A172 (cell line): ENCODE results near the gene TMEM255B. TPM values are rescaled to one million over a fixed set of nuclear protein-coding genes. Genes with fewer than 3 reads are reported as not detected.
"Not testable (repeated sequence)": the region's sequence is repeated elsewhere in the genome, so short reads cannot be mapped to it uniquely, and the experiment has no call there.

ENCODE experiments used
- DNase-seq: peaks from one replicate; pipeline ENCODE4 v3.0.0-alpha.2; 2015; ENCODE audit warnings: low spot score
- total RNA-seq: library from RNA; depleted of rRNA; stranded (reverse); fragments of >200 nt; shearing (Covaris generic); gene quantifications from 2 replicates; pipeline ENCODE4 v1.2.3, GENCODE V29; 2014

The TMEM255B gene
- total RNA-seq, 1 experiment from 2014 or later: 2.3 TPM

GRCh38 chr13:113786262-113786841 is 27.3 kb downstream of the TMEM255B start:
- peak; percentile 82 for DNase-seq

GRCh38 chr13:113787694-113788093 is 28.7 kb downstream of the TMEM255B start:
- no peak for DNase-seq

- no peak for DNase-seq
Measured at GRCh38 chr13:113788413-113789135, 29.5 kb downstream of the TMEM255B start.

GRCh38 chr13:113789167-113789566 is 30.1 kb downstream of the TMEM255B start:
- DNase-seq: no peak

- DNase-seq: not testable (repeated sequence)
Measured at GRCh38 chr13:113789931-113790330, 30.9 kb downstream of the TMEM255B start.

- DNase-seq: no peak
Measured at GRCh38 chr13:113791226-113791625, 32.2 kb downstream of the TMEM255B start.

- DNase-seq: no peak
Measured at GRCh38 chr13:113791761-113792160, 32.7 kb downstream of the TMEM255B start.

- DNase-seq: no peak
Measured at GRCh38 chr13:113792236-113792770, 33.3 kb downstream of the TMEM255B start.

GRCh38 chr13:113792886-113793717 is 34.1 kb downstream of the TMEM255B start:
- DNase-seq: no peak

- DNase-seq: no peak
Measured at GRCh38 chr13:113793718-113794085, 34.7 kb downstream of the TMEM255B start.

- no peak for DNase-seq
Measured at GRCh38 chr13:113794086-113794485, 35.1 kb downstream of the TMEM255B start.

GRCh38 chr13:113794764-113795173 is 35.7 kb downstream of the TMEM255B start:
- DNase-seq: no peak

GRCh38 chr13:113795362-113795761 is 36.3 kb downstream of the TMEM255B start:
- DNase-seq: not testable (repeated sequence)

- DNase-seq: no peak
Measured at GRCh38 chr13:113796211-113796963, 37.4 kb downstream of the TMEM255B start.

GRCh38 chr13:113796964-113797676 is 38.1 kb downstream of the TMEM255B start:
- no peak for DNase-seq

- no peak for DNase-seq
Measured at GRCh38 chr13:113798200-113798811, 39.3 kb downstream of the TMEM255B start.

GRCh38 chr13:113800576-113800926 is 41.5 kb downstream of the TMEM255B start:
- no peak for DNase-seq

GRCh38 chr13:113801289-113801961 is 42.4 kb downstream of the TMEM255B start:
- no peak for DNase-seq

- DNase-seq: peak; percentile 78
Measured at GRCh38 chr13:113802090-113802531, 43.1 kb downstream of the TMEM255B start.

GRCh38 chr13:113802761-113803160 is 43.7 kb downstream of the TMEM255B start:
- DNase-seq: no peak
